Measurements from ENCODE around the gene CDH13. TPM values are rescaled to one million over a fixed set of nuclear protein-coding genes. Genes with fewer than 3 reads are reported as not detected.

Gene CDH13
- total RNA-seq, 2 donors from 2014 or later, result 2.4 to 6.3 TPM

- H3K4me3 ChIP-seq, result no peak overlapping the region
- intact Hi-C loops (cut with DNase I), result no loop called here
- no peak overlapping the region for H3K9ac ChIP-seq (ENCODE audit: low read depth in 2 of 2, low read length in 2 of 2)
- no peak for TF ChIP-seq CTCF (IDR thresholded peaks at IDR 0.05)
- no peak overlapping the region for H3K27ac ChIP-seq
- no peaks in the 10 kb centered on the region for H3K36me3 ChIP-seq
- no peak for DNase-seq
- H3K27me3 ChIP-seq, result no peaks in the 10 kb centered on the region
- no peaks in the 10 kb centered on the region for H3K9me3 ChIP-seq
- no peaks in the 10 kb centered on the region for H3K4me1 ChIP-seq
These were observed 999.4 kb downstream of the CDH13 start for GRCh38 chr16:83626204-83626603.

GRCh38 chr16:83626676-83627075, 999.9 kb downstream of the CDH13 start:
- no peaks in the 10 kb centered on the region for H3K9me3 ChIP-seq
- DNase-seq, result no peak
- no peak overlapping the region for H3K4me3 ChIP-seq
- no peak overlapping the region for H3K9ac ChIP-seq (ENCODE audit: low read depth in 2 of 2, low read length in 2 of 2)
- H3K36me3 ChIP-seq, result no peaks in the 10 kb centered on the region
- H3K27ac ChIP-seq, result no peak overlapping the region
- intact Hi-C loops (cut with DNase I), result no loop called here
- H3K27me3 ChIP-seq, result no peaks in the 10 kb centered on the region
- no peak for TF ChIP-seq CTCF (IDR thresholded peaks at IDR 0.05)
- no peaks in the 10 kb centered on the region for H3K4me1 ChIP-seq

GRCh38 chr16:83627996-83628395, 1001.2 kb downstream of the CDH13 start:
- TF ChIP-seq CTCF (IDR thresholded peaks at IDR 0.05), result no peak
- H3K36me3 ChIP-seq, result no peaks in the 10 kb centered on the region
- no peaks in the 10 kb centered on the region for H3K9me3 ChIP-seq
- H3K9ac ChIP-seq (ENCODE audit: low read depth in 2 of 2, low read length in 2 of 2), result no peak overlapping the region
- no peak overlapping the region for H3K27ac ChIP-seq
- no peaks in the 10 kb centered on the region for H3K27me3 ChIP-seq
- no peak for DNase-seq
- intact Hi-C loops (cut with DNase I), result no loop called here
- H3K4me3 ChIP-seq, result no peak overlapping the region
- H3K4me1 ChIP-seq, result no peaks in the 10 kb centered on the region

GRCh38 chr16:83629426-83629825, 1002.7 kb downstream of the CDH13 start:
- Histone ChIP-seq H3K9me3 (no peaks in the 10 kb centered on the region), H3K36me3 (no peaks in the 10 kb centered on the region), H3K27me3 (no peaks in the 10 kb centered on the region), H3K4me3 (no peak overlapping the region), H3K27ac (no peak overlapping the region), H3K9ac (ENCODE audit: low read depth in 2 of 2, low read length in 2 of 2) (no peak overlapping the region), H3K4me1 (no peaks in the 10 kb centered on the region)
- no peak for DNase-seq
- intact Hi-C loops (cut with DNase I), result no loop called here
- TF ChIP-seq CTCF (IDR thresholded peaks at IDR 0.05), result no peak

- Histone ChIP-seq H3K27me3 (no peaks in the 10 kb centered on the region), H3K36me3 (no peaks in the 10 kb centered on the region), H3K9me3 (no peaks in the 10 kb centered on the region), H3K9ac (ENCODE audit: low read depth in 2 of 2, low read length in 2 of 2) (no peak overlapping the region), H3K4me3 (no peak overlapping the region), H3K27ac (no peak overlapping the region), H3K4me1 (no peaks in the 10 kb centered on the region)
- no peak for DNase-seq
- intact Hi-C loops (cut with DNase I), result no loop called here
- TF ChIP-seq CTCF (IDR thresholded peaks at IDR 0.05), result no peak
These were observed 1003.1 kb downstream of the CDH13 start for GRCh38 chr16:83629836-83630235.

- no peak overlapping the region for H3K9ac ChIP-seq (ENCODE audit: low read depth in 2 of 2, low read length in 2 of 2)
- TF ChIP-seq CTCF (IDR thresholded peaks at IDR 0.05), result no peak
- no peaks in the 10 kb centered on the region for H3K36me3 ChIP-seq
- no peak overlapping the region for H3K4me3 ChIP-seq
- intact Hi-C loops (cut with DNase I), result no loop called here
- no peak overlapping the region for H3K27ac ChIP-seq
- DNase-seq, result no peak
- no peaks in the 10 kb centered on the region for H3K9me3 ChIP-seq
- no peaks in the 10 kb centered on the region for H3K4me1 ChIP-seq
- no peaks in the 10 kb centered on the region for H3K27me3 ChIP-seq
These were observed 1004.2 kb downstream of the CDH13 start for GRCh38 chr16:83630979-83631378.
